Measurements from ENCODE around the gene CELSR1.

CELSR1 gene

GRCh38 chr22:46452195-46453005, 85.0 kb downstream of the CELSR1 start:
- Mint-ChIP-seq H3K36me3 (ENCODE audit: low read depth) (no peaks in the 10 kb centered on the region), H3K4me3 (no peak overlapping the region), H3K27ac (no peak overlapping the region), H3K9me3 (no peaks in the 10 kb centered on the region), H3K4me1 (ENCODE audit: low read depth) (no peaks in the 10 kb centered on the region), H3K27me3 (no peaks in the 10 kb centered on the region)

GRCh38 chr22:46451741-46452140, 85.7 kb downstream of the CELSR1 start:
- Mint-ChIP-seq H3K27ac (no peak overlapping the region), H3K27me3 (no peaks in the 10 kb centered on the region), H3K9me3 (no peaks in the 10 kb centered on the region)

GRCh38 chr22:46450931-46451561, 86.4 kb downstream of the CELSR1 start:
- H3K27me3 Mint-ChIP-seq, result no peaks in the 10 kb centered on the region
- H3K36me3 Mint-ChIP-seq (ENCODE audit: low read depth), result no peaks in the 10 kb centered on the region
- no peaks in the 10 kb centered on the region for H3K4me1 Mint-ChIP-seq (ENCODE audit: low read depth)
- H3K27ac Mint-ChIP-seq, result no peak overlapping the region
- no peak overlapping the region for H3K4me3 Mint-ChIP-seq
- no peaks in the 10 kb centered on the region for H3K9me3 Mint-ChIP-seq

More at GRCh38 chr22:46451741-46452140, 85.7 kb downstream of the CELSR1 start:
- Mint-ChIP-seq H3K4me1 (ENCODE audit: low read depth) (no peaks in the 10 kb centered on the region), H3K36me3 (ENCODE audit: low read depth) (no peaks in the 10 kb centered on the region), H3K4me3 (no peak overlapping the region)

- Mint-ChIP-seq H3K4me3 (no peak overlapping the region), H3K36me3 (ENCODE audit: low read depth) (no peaks in the 10 kb centered on the region), H3K27me3 (no peaks in the 10 kb centered on the region), H3K9me3 (no peaks in the 10 kb centered on the region), H3K27ac (no peak overlapping the region), H3K4me1 (ENCODE audit: low read depth) (no peaks in the 10 kb centered on the region)
Measured at GRCh38 chr22:46449974-46450745, 87.3 kb downstream of the CELSR1 start.

- Mint-ChIP-seq H3K36me3 (ENCODE audit: low read depth) (no peaks in the 10 kb centered on the region), H3K9me3 (no peaks in the 10 kb centered on the region), H3K4me3 (no peak overlapping the region), H3K4me1 (ENCODE audit: low read depth) (no peaks in the 10 kb centered on the region), H3K27ac (no peak overlapping the region), H3K27me3 (no peaks in the 10 kb centered on the region)
Measured at GRCh38 chr22:46449116-46449691, 88.2 kb downstream of the CELSR1 start.

GRCh38 chr22:46448333-46448732, 89.1 kb downstream of the CELSR1 start:
- no peak overlapping the region for H3K4me3 Mint-ChIP-seq
- H3K9me3 Mint-ChIP-seq, result no peaks in the 10 kb centered on the region
- no peaks in the 10 kb centered on the region for H3K4me1 Mint-ChIP-seq (ENCODE audit: low read depth)
- H3K36me3 Mint-ChIP-seq (ENCODE audit: low read depth), result no peaks in the 10 kb centered on the region
- H3K27ac Mint-ChIP-seq, result no peak overlapping the region
- no peaks in the 10 kb centered on the region for H3K27me3 Mint-ChIP-seq

GRCh38 chr22:46447906-46448305, 89.5 kb downstream of the CELSR1 start:
- Mint-ChIP-seq H3K4me1 (ENCODE audit: low read depth) (no peaks in the 10 kb centered on the region), H3K27me3 (no peaks in the 10 kb centered on the region), H3K36me3 (ENCODE audit: low read depth) (no peaks in the 10 kb centered on the region), H3K9me3 (no peaks in the 10 kb centered on the region), H3K27ac (no peak overlapping the region), H3K4me3 (no peak overlapping the region)

GRCh38 chr22:46446799-46447198, 90.6 kb downstream of the CELSR1 start:
- Mint-ChIP-seq H3K4me3 (no peak overlapping the region), H3K9me3 (no peaks in the 10 kb centered on the region), H3K36me3 (ENCODE audit: low read depth) (no peaks in the 10 kb centered on the region), H3K4me1 (ENCODE audit: low read depth) (no peaks in the 10 kb centered on the region), H3K27ac (no peak overlapping the region), H3K27me3 (no peaks in the 10 kb centered on the region)

- no peaks in the 10 kb centered on the region for H3K9me3 Mint-ChIP-seq
- H3K27me3 Mint-ChIP-seq, result no peaks in the 10 kb centered on the region
- no peak overlapping the region for H3K4me3 Mint-ChIP-seq
- H3K27ac Mint-ChIP-seq, result no peak overlapping the region
- H3K4me1 Mint-ChIP-seq (ENCODE audit: low read depth), result no peaks in the 10 kb centered on the region
- H3K36me3 Mint-ChIP-seq (ENCODE audit: low read depth), result no peaks in the 10 kb centered on the region
Measured at GRCh38 chr22:46445771-46446420, 91.5 kb downstream of the CELSR1 start.

- no peaks in the 10 kb centered on the region for H3K4me1 Mint-ChIP-seq (ENCODE audit: low read depth)
- no peak overlapping the region for H3K27ac Mint-ChIP-seq
- no peaks in the 10 kb centered on the region for H3K9me3 Mint-ChIP-seq
- no peak overlapping the region for H3K4me3 Mint-ChIP-seq
- H3K27me3 Mint-ChIP-seq, result no peaks in the 10 kb centered on the region
- no peaks in the 10 kb centered on the region for H3K36me3 Mint-ChIP-seq (ENCODE audit: low read depth)
Measured at GRCh38 chr22:46444390-46444854, 93.0 kb downstream of the CELSR1 start.

- Mint-ChIP-seq H3K4me3 (no peak overlapping the region), H3K27ac (no peak overlapping the region), H3K36me3 (ENCODE audit: low read depth) (no peaks in the 10 kb centered on the region), H3K27me3 (no peaks in the 10 kb centered on the region), H3K9me3 (no peaks in the 10 kb centered on the region), H3K4me1 (ENCODE audit: low read depth) (no peaks in the 10 kb centered on the region)
Measured at GRCh38 chr22:46443850-46444389, 93.5 kb downstream of the CELSR1 start.

- Mint-ChIP-seq H3K4me1 (ENCODE audit: low read depth) (no peaks in the 10 kb centered on the region), H3K9me3 (no peaks in the 10 kb centered on the region), H3K36me3 (ENCODE audit: low read depth) (no peaks in the 10 kb centered on the region), H3K4me3 (no peak overlapping the region), H3K27me3 (no peaks in the 10 kb centered on the region), H3K27ac (no peak overlapping the region)
Measured at GRCh38 chr22:46442217-46442853, 95.1 kb downstream of the CELSR1 start.

- H3K36me3 Mint-ChIP-seq (ENCODE audit: low read depth), result no peaks in the 10 kb centered on the region
- H3K27me3 Mint-ChIP-seq, result no peaks in the 10 kb centered on the region
- H3K4me3 Mint-ChIP-seq, result no peak overlapping the region
- H3K27ac Mint-ChIP-seq, result no peak overlapping the region
- H3K9me3 Mint-ChIP-seq, result no peaks in the 10 kb centered on the region
- no peaks in the 10 kb centered on the region for H3K4me1 Mint-ChIP-seq (ENCODE audit: low read depth)
Measured at GRCh38 chr22:46439576-46440465, 97.6 kb downstream of the CELSR1 start.

All from stimulated activated naive CD8-positive, alpha-beta T cell treated with anti-CD3 and anti-CD28 coated beads, Interleukin-15, Interleukin-2, amounts not matched to agents 100 ng/mL and 50 ng/mL, for 24 hours (primary cell).